K562 (cell line): ENCODE results near the gene LMAN2. TPM values are rescaled to one million over a fixed set of nuclear protein-coding genes. Genes with fewer than 3 reads are reported as not detected.

Experiments
- ATAC-seq: fragments of 200-7000 bp; cut with Tn5 transposase; 3 replicates; pipeline ENCODE4 v1.9.1; 2020; ENCODE audit warnings: moderate library complexity
- BruUV-seq: library from RNA; stranded (reverse); fragments of 400-500 nt; replicated peaks from 2 replicates; lab custom pipeline; 2021; lab: Mats Ljungman, UMichigan
- CTCF ChIA-PET: fragments of 300-600 bp; formaldehyde crosslinking; extraction: SDS; loops from one replicate; lab custom pipeline; 2021; ENCODE audit warnings: low intra/inter-chr PET ratio; lab: Yijun Ruan, JAX
- POLR2A ChIA-PET: fragments of 300-600, 350-650 bp; sonication (Branson Sonifier 250); formaldehyde crosslinking; extraction: SDS; loops from one replicate; lab custom pipeline; 2021; ENCODE audit warnings: antibody characterized with exemption, inconsistent platforms; lab: Yijun Ruan, JAX
- DNase-seq, 4 experiments: peaks; one replicate each; pipeline versions ENCODE4 v3.0.0 to v3.0.0-alpha.2; 2011 to 2018; ENCODE audit warnings: low spot score in 3 of 4, mixed read lengths in 3 of 4; ENCODE audit errors: extremely low read depth in 1 of 4
- FAIRE-seq: peaks from 2 replicates; lab custom pipeline; 2011; peaks lifted over from hg19 to GRCh38; lab: Jason Lieb, UNC
- H2AFZ ChIP-seq: 2 replicates; pipeline ENCODE4 v1.6.0; 2011; ENCODE audit warnings: low read depth, low read length, control low read depth, inconsistent platforms
- H3K27ac ChIP-seq: fragments of 200-600 bp; 3 replicates; pipeline ENCODE4 v1.8.0; 2011; ENCODE audit warnings: low read depth, mild to moderate bottlenecking, control low read depth, inconsistent platforms, low read length, moderate library complexity, mixed read lengths; ENCODE audit errors: extremely low read depth
- H3K27me3 ChIP-seq, 2 experiments: fragments of 300-600 bp in 1 of 2; 2 replicates in 1 of 2; 3 replicates in 1 of 2; pipeline versions ENCODE4 v1.6.0 to v1.8.0; 2011; ENCODE audit warnings: inconsistent platforms in 2 of 2, low read length in 2 of 2, mild to moderate bottlenecking in 1 of 2, mixed read lengths in 1 of 2, moderate library complexity in 1 of 2; ENCODE audit not compliant: control insufficient read depth in 2 of 2, insufficient read depth in 2 of 2
- H3K36me3 ChIP-seq: fragments of 300-600 bp; 3 replicates; pipeline ENCODE4 v1.8.0; 2011; ENCODE audit warnings: mild to moderate bottlenecking, low read length, inconsistent platforms; ENCODE audit not compliant: control insufficient read depth, insufficient read depth
- H3K4me1 ChIP-seq, 2 experiments: fragments of 200-600 bp in 1 of 2; replicated peaks in 1 of 2; 2 replicates in 1 of 2; 3 replicates in 1 of 2; pipeline versions ENCODE4 v1.5.1 to v1.8.0; 2011; ENCODE audit warnings: inconsistent platforms in 2 of 2, low read length in 2 of 2, mild to moderate bottlenecking in 1 of 2, mixed read lengths in 1 of 2, moderate library complexity in 1 of 2; ENCODE audit not compliant: control insufficient read depth in 2 of 2, insufficient read depth in 2 of 2
- H3K4me2 ChIP-seq: 2 replicates; pipeline ENCODE4 v1.6.1; 2011; ENCODE audit warnings: low read length, control low read depth, inconsistent platforms, mixed read lengths; ENCODE audit not compliant: insufficient read depth
- H3K4me3 ChIP-seq: fragments of 200-600 bp; sonication (generic), shearing (Covaris generic); 2 replicates; pipeline ENCODE4 v1.5.1; 2016; ENCODE audit warnings: control low read depth, inconsistent platforms
- H3K79me2 ChIP-seq: fragments of 200-600 bp; 3 replicates; pipeline ENCODE4 v1.8.0; 2011; ENCODE audit warnings: low read length, inconsistent platforms; ENCODE audit not compliant: control insufficient read depth, insufficient read depth
- H3K9ac ChIP-seq, 2 experiments: 2 replicates each; pipeline versions ENCODE4 v1.6.0 to v1.6.1; 2011; ENCODE audit warnings: low read depth in 2 of 2, low read length in 2 of 2, control low read depth in 1 of 2, inconsistent platforms in 1 of 2, mild to moderate bottlenecking in 1 of 2, mixed read lengths in 1 of 2; ENCODE audit not compliant: insufficient read depth in 1 of 2
- H3K9me1 ChIP-seq: one replicate; pipeline ENCODE4 v1.6.0; 2011; ENCODE audit warnings: inconsistent platforms, mild to moderate bottlenecking, low read length, moderate library complexity; ENCODE audit not compliant: control insufficient read depth, insufficient read depth
- H3K9me3 ChIP-seq: replicated peaks from 2 replicates; pipeline ENCODE4 v1.5.1; 2011; ENCODE audit warnings: low read depth, low read length, inconsistent platforms; ENCODE audit not compliant: control insufficient read depth, insufficient read depth
- H4K20me1 ChIP-seq: replicated peaks from 2 replicates; pipeline ENCODE4 v1.6.1; 2011; ENCODE audit warnings: low read length, inconsistent platforms, mixed read lengths; ENCODE audit not compliant: control insufficient read depth, insufficient read depth
- GABPB1 ChIP-seq: sonication (generic); formaldehyde crosslinking; IDR thresholded peaks from 2 replicates; pipeline ENCODE4 v1.8.0; 2022; ENCODE audit warnings: mild to moderate bottlenecking, missing genetic modification reagents
- GATA2 ChIP-seq: sonication (generic); formaldehyde crosslinking; IDR thresholded peaks from 2 replicates; pipeline ENCODE4 v1.4.0; 2020; ENCODE audit warnings: mild to moderate bottlenecking, missing genetic modification reagents
- GTF2A2 ChIP-seq: IDR thresholded peaks from 2 replicates; pipeline ENCODE4 v1.6.1; 2016; ENCODE audit warnings: mild to moderate bottlenecking, missing genetic modification characterization, missing compliant biosample characterization
- HNRNPK ChIP-seq: fragments of 200-400 bp; formaldehyde crosslinking; IDR thresholded peaks from one replicate; pipeline ENCODE4 v1.6.1; 2018; ENCODE audit warnings: mild to moderate bottlenecking, low read depth, low read length; ENCODE audit not compliant: poor library complexity, severe bottlenecking
- JUN ChIP-seq, 2 experiments: sonication (generic) in 1 of 2; formaldehyde crosslinking in 1 of 2; IDR thresholded peaks; 2 replicates each; pipeline versions ENCODE4 v1.6.1 to v1.8.0; 2012 to 2022; ENCODE audit warnings: borderline replicate concordance in 2 of 2, mild to moderate bottlenecking in 2 of 2, improper control_type of control experiment in 1 of 2, low read depth in 1 of 2, low read length in 1 of 2, missing genetic modification reagents in 1 of 2
- KAT8 ChIP-seq: fragments of 450-650 bp; IDR thresholded peaks from 2 replicates; pipeline ENCODE4 v1.6.1; 2016; ENCODE audit warnings: low read depth, mild to moderate bottlenecking
- MAZ ChIP-seq, 2 experiments: fragments of 450-650 bp in 1 of 2; sonication (generic) in 1 of 2; formaldehyde crosslinking; IDR thresholded peaks in 1 of 2; conservative IDR thresholded peaks in 1 of 2; 2 replicates each; pipeline versions ENCODE4 v1.4.0 to v1.5.0; 2020; ENCODE audit warnings: mild to moderate bottlenecking in 1 of 2, missing genetic modification reagents in 1 of 2
- MCM7 ChIP-seq, 2 experiments: fragments of 450-650 bp; IDR thresholded peaks; 2 replicates each; pipeline ENCODE4 v1.6.1; 2016 to 2018
- NBN ChIP-seq: fragments of 450-650 bp; IDR thresholded peaks from 2 replicates; pipeline ENCODE4 v1.6.1; 2016; ENCODE audit warnings: low read depth, mild to moderate bottlenecking
- NRF1 ChIP-seq, 2 experiments: fragments of 450-650 bp; IDR thresholded peaks in 1 of 2; conservative IDR thresholded peaks in 1 of 2; 2 replicates each; pipeline ENCODE4 v1.6.1; 2014; ENCODE audit warnings: mild to moderate bottlenecking in 2 of 2
- PHTF2 ChIP-seq: fragments of 250-450 bp; sonication (Bioruptor Pico); IDR thresholded peaks from 2 replicates; pipeline ENCODE4 v1.5.0; 2021; ENCODE audit warnings: mild to moderate bottlenecking
- POU5F1 ChIP-seq: fragments of 150-350 bp; IDR thresholded peaks from 2 replicates; pipeline ENCODE4 v1.6.1; 2014; ENCODE audit warnings: borderline replicate concordance, low read length, low read depth, mild to moderate bottlenecking; ENCODE audit not compliant: partially characterized antibody
- RBM15 ChIP-seq: fragments of 200-400 bp; formaldehyde crosslinking; IDR thresholded peaks from 2 replicates; pipeline ENCODE4 v1.6.1; 2018; ENCODE audit warnings: mild to moderate bottlenecking, low read length, moderate library complexity; ENCODE audit not compliant: insufficient read depth
- TAF1 ChIP-seq: IDR thresholded peaks from 2 replicates; pipeline ENCODE4 v1.6.1; 2011; ENCODE audit warnings: mild to moderate bottlenecking, low read length, moderate library complexity; ENCODE audit not compliant: insufficient read depth, control insufficient read depth, severe bottlenecking; ENCODE audit errors: extremely low read depth
- XRCC3 ChIP-seq: fragments of 450-650 bp; IDR thresholded peaks from 2 replicates; pipeline ENCODE4 v1.6.1; 2017; ENCODE audit warnings: mild to moderate bottlenecking, moderate library complexity
- ZNF408 ChIP-seq: fragments of 250-450 bp; sonication (Bioruptor Pico); IDR thresholded peaks from 2 replicates; pipeline ENCODE4 v1.4.0; 2020; ENCODE audit warnings: low read depth, mild to moderate bottlenecking, moderate library complexity
- WGBS: fragments of 100-300 bp; shearing (Covaris generic); methylation state at CpG from one replicate; pipeline ENCODE4 v1.1.6; 2016; ENCODE audit warnings: low coverage, mixed read lengths; ENCODE audit not compliant: insufficient coverage; ENCODE audit errors: missing lambda C conversion rate; 5-methylcytosine and 5-hydroxymethylcytosine counted together
- in situ Hi-C: fragments of 300-500 bp; cut with MboI; formaldehyde crosslinking; loops from 4 replicates; pipeline ENCODE4 v1.15.0; 2018; ENCODE audit warnings: inconsistent platforms, mixed read lengths
- intact Hi-C: fragments of 100-400 bp; cut with micrococcal nuclease; formaldehyde crosslinking; loops from 2 replicates; pipeline ENCODE4 v1.14.2; 2022
- polyA plus RNA-seq, 8 experiments: library from polyadenylated mRNA; depleted of rRNA in 4 of 8; stranded (reverse) in 5 of 8; unstranded in 3 of 8; fragments of >200 nt; fragmentation: Nextera tagmentation in 2 of 8; fragmentation: Illumina TruSeq in 1 of 8; extraction: Ambion mirVana in 2 of 8; extraction: Trizol in 1 of 8; gene quantifications; 2 replicates each; pipeline versions ENCODE4 v1.2.1 to v1.2.3, GENCODE V29; 2011 to 2014; ENCODE audit warnings: inconsistent platforms in 1 of 8, missing spikeins in 1 of 8
- total RNA-seq, 7 experiments: library from RNA; depleted of rRNA in 6 of 7; stranded (reverse); fragments of >200 nt in 6 of 7; fragmentation: Illumina TruSeq in 2 of 7; extraction: Trizol in 2 of 7; gene quantifications; 2 replicates each; pipeline versions ENCODE4 v1.2.1 to v1.2.3, GENCODE V29; 2011 to 2021; ENCODE audit warnings: low replicate concordance in 1 of 7
- TF ChIP-seq, protein P1 (sequence below): fragments of 250-450 bp; sonication (Bioruptor Pico); IDR thresholded peaks from 2 replicates; pipeline ENCODE4 v1.8.0; 2021; ENCODE audit warnings: moderate library complexity, mild to moderate bottlenecking, inconsistent platforms
- TF ChIP-seq, protein P2 (sequence below): fragments of 450-650 bp; formaldehyde crosslinking; IDR thresholded peaks from 2 replicates; pipeline ENCODE4 v1.4.0; 2020; ENCODE audit warnings: mild to moderate bottlenecking, moderate library complexity
- TF ChIP-seq, protein P3 (sequence below), 2 experiments: fragments of 250-450 bp in 1 of 2; fragments of 450-650 bp in 1 of 2; sonication (Bioruptor Pico) in 1 of 2; IDR thresholded peaks; 2 replicates each; pipeline versions ENCODE4 v1.6.1 to v1.8.0; 2016 to 2021; ENCODE audit warnings: mild to moderate bottlenecking in 2 of 2, moderate library complexity in 2 of 2, missing compliant biosample characterization in 1 of 2, missing genetic modification characterization in 1 of 2

LMAN2 gene
- total and polyA plus RNA-seq, 9 of the 15 experiments (the other 6 are each of a cell fraction or from before 2014, with no cell fraction given) = 2.7 to 254 (median 136) TPM

DNA sequence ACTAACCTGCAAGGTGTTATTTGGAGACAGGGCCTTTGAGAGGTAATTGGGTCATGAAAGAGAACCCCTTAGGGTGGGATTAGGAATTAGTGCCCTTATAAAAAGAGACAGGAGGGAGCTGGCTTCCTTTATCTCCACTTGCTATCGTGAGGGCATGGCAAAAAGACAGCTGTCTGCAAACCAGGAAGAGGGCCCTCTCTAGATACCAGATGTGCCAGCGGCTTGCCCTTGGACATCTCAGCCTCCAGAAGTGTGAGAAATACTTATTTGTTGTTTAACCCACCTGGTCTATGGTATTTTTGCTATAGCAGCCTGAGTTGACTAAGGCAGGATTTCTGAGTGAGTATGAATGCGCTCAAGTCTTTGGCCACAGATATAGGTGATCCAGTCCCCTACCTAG, 5.3 kb upstream of the LMAN2 start:
- POLR2A ChIA-PET = interaction anchor here (0.8 kb wide), 1 partner anchor 710 kb away, joined by 4 read pairs; no protein-coding TSS in a partner anchor
- Histone ChIP-seq H3K9me3 (0 out of 2 replicates have a peak, but pooled peaks cover 3% of the 10 kb centered on the region), H3K4me1 (peaks cover 3 to 34% of the 10 kb centered on the region in 2 experiments; a peak in 4 of 5 replicates), H3K27ac (no peak overlapping the region), H3K9me1 (no peaks in the 10 kb centered on the region), H2AFZ (no peak overlapping the region), H3K79me2 (no peaks in the 10 kb centered on the region; the same call in 2 of the 3 replicates), H3K27me3 (no peaks in the 10 kb centered on the region), H3K4me2 (no peak overlapping the region), H3K4me3 (no peak overlapping the region), H3K9ac (no peak overlapping the region), H4K20me1 (no peaks in the 10 kb centered on the region), H3K36me3 (no peaks in the 10 kb centered on the region)
- DNase-seq (no peak), ATAC-seq (no peak), FAIRE-seq (no peak)
- TF ChIP-seq, protein P1, sequence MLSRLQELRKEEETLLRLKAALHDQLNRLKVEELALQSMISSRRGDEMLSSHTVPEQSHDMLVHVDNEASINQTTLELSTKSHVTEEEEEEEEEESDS = no peak
- TF ChIP-seq, protein P2, sequence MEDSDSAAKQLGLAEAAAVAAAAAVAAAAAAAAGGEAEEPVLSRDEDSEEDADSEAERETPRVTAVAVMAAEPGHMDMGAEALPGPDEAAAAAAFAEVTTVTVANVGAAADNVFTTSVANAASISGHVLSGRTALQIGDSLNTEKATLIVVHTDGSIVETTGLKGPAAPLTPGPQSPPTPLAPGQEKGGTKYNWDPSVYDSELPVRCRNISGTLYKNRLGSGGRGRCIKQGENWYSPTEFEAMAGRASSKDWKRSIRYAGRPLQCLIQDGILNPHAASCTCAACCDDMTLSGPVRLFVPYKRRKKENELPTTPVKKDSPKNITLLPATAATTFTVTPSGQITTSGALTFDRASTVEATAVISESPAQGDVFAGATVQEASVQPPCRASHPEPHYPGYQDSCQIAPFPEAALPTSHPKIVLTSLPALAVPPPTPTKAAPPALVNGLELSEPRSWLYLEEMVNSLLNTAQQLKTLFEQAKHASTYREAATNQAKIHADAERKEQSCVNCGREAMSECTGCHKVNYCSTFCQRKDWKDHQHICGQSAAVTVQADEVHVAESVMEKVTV (CRISPR knock-in tag) = no peak
- TF ChIP-seq JUN (IDR thresholded peaks at IDR 0.05; ENCODE audit: borderline replicate concordance, low read depth, low read length) (no peak), JUN (CRISPR knock-in tag; IDR thresholded peaks at IDR 0.05; ENCODE audit: borderline replicate concordance) (no peak), NRF1 (conservative IDR thresholded peaks at IDR 0.05 in 1 of 2, IDR thresholded peaks at IDR 0.05 in 1 of 2) (no peak), RBM15 (no peak), MAZ (CRISPR knock-in tag; conservative IDR thresholded peaks at IDR 0.05 in 1 of 2, IDR thresholded peaks at IDR 0.05 in 1 of 2) (no peak), GATA2 (CRISPR knock-in tag) (no peak), NBN (no peak), ZNF408 (no peak), HNRNPK (no peak), KAT8 (no peak), POU5F1 (no peak), TAF1 (no peak), XRCC3 (no peak), MCM7 (IDR thresholded peaks at IDR 0.05) (no peak), GABPB1 (CRISPR knock-in tag) (no peak), GTF2A2 (no peak), PHTF2 (no peak)
- TF ChIP-seq, protein P3, sequence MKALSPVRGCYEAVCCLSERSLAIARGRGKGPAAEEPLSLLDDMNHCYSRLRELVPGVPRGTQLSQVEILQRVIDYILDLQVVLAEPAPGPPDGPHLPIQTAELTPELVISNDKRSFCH (CRISPR knock-in tag; IDR thresholded peaks at IDR 0.05) = no peak
- TF ChIP-seq, protein P3 (tag; IDR thresholded peaks at IDR 0.05) = no peak
- WGBS = 55% methylated on average over 3 of the region's 3 CpGs
- in situ Hi-C loops (no loop called here), intact Hi-C loops (no loop called here)
- CTCF ChIA-PET = interaction anchor here (0.6 kb wide), 1 partner anchor 98 kb away, joined by 4 read pairs; no protein-coding TSS in a partner anchor
- no TSS peak for BruUV-seq
